Esophagus squamous epithelium (tissue), 5 donors: ENCODE results near the gene PEAK1. TPM values are rescaled to one million over a fixed set of nuclear protein-coding genes. Genes with fewer than 3 reads are reported as not detected.

ENCODE experiments used
- DNase-seq: peaks from one replicate; lab custom pipeline; 2025; lab: John Stamatoyannopoulos, UW
- H3K27ac ChIP-seq, 4 donors: fragments of 200-600 bp; sonication (generic); one replicate each; pipeline ENCODE4 v1.5.1; 2016 to 2019; ENCODE audit warnings: mild to moderate bottlenecking in 1 of 4
- H3K27me3 ChIP-seq, 4 donors: fragments of 200-600 bp; sonication (generic); 1 replicate in 3 of 4; 2 replicates in 1 of 4; pipeline versions ENCODE4 v1.5.1 to v1.6.0; 2017 to 2021; ENCODE audit warnings: antibody characterized with exemption in 1 of 4
- H3K36me3 ChIP-seq, 3 donors: fragments of 200-600 bp; sonication (generic); one replicate each; pipeline ENCODE4 v1.5.1; 2016 to 2019
- H3K4me1 ChIP-seq, 3 donors: fragments of 200-600 bp; sonication (generic); one replicate each; pipeline ENCODE4 v1.5.1; 2017 to 2019
- H3K4me3 ChIP-seq, 4 donors: fragments of 200-600 bp; sonication (generic); 1 replicate in 3 of 4; 2 replicates in 1 of 4; pipeline ENCODE4 v1.5.1; 2016 to 2019; ENCODE audit warnings: mild to moderate bottlenecking in 2 of 4, moderate library complexity in 1 of 4
- H3K9me3 ChIP-seq, 3 donors: fragments of 200-600 bp; sonication (generic); one replicate each; pipeline ENCODE4 v1.5.1; 2016 to 2019
- POLR2A ChIP-seq, 4 donors: fragments of 450-650 bp; IDR thresholded peaks; one replicate each; pipeline ENCODE4 v1.6.1; 2017; ENCODE audit warnings: antibody characterized with exemption in 4 of 4, mild to moderate bottlenecking in 4 of 4, moderate library complexity in 3 of 4
- WGBS, 2 donors: methylation state at CpG; one replicate each; pipeline ENCODE4 v1.1.5; 2018; 5-methylcytosine and 5-hydroxymethylcytosine counted together
- intact Hi-C: fragments of 100-400 bp; cut with DNase I; formaldehyde crosslinking; loops from one replicate; pipeline ENCODE4 v1.15.0; 2022
- total RNA-seq, 4 donors: library from RNA; depleted of rRNA; stranded (reverse); fragments of >200 nt; gene quantifications; one replicate each; pipeline ENCODE4 v1.1.0, GENCODE V29; 2016
- TF ChIP-seq, protein P1 (sequence below), 6 experiments: fragments of 450-650 bp in 4 of 6; fragments of 200-600 bp in 2 of 6; sonication (generic) in 2 of 6; IDR thresholded peaks; one replicate each; pipeline ENCODE4 v1.5.1; 2016 to 2019; ENCODE audit warnings: antibody characterized with exemption in 6 of 6, mild to moderate bottlenecking in 4 of 6, moderate library complexity in 4 of 6
- donor health status: DM: yes; HTN: yes; CAD: no.

The PEAK1 gene
- total RNA-seq, 4 donors from 2014 or later: 8.6 to 47.3 (median 14.0) TPM

GRCh38 chr15:77068633-77069032 is 351.3 kb downstream of the PEAK1 start:
- Histone ChIP-seq H3K4me3 (no peak overlapping the region), H3K36me3 (no peaks in the 10 kb centered on the region), H3K27ac (no peak overlapping the region), H3K27me3 (peaks cover 0 to under 1% (median 0%) of the 10 kb centered on the region in 4 donors), H3K9me3 (no peaks in the 10 kb centered on the region), H3K4me1 (peaks cover 21 to 66% (median 23%) of the 10 kb centered on the region in 3 donors)
- no peak for DNase-seq
- WGBS, 2 donors: 80 to 89% methylated on average over 7 of the region's 7 CpGs
- intact Hi-C loops: no loop called here
- no peak for TF ChIP-seq POLR2A (IDR thresholded peaks at IDR 0.05)
- TF ChIP-seq, protein P1, sequence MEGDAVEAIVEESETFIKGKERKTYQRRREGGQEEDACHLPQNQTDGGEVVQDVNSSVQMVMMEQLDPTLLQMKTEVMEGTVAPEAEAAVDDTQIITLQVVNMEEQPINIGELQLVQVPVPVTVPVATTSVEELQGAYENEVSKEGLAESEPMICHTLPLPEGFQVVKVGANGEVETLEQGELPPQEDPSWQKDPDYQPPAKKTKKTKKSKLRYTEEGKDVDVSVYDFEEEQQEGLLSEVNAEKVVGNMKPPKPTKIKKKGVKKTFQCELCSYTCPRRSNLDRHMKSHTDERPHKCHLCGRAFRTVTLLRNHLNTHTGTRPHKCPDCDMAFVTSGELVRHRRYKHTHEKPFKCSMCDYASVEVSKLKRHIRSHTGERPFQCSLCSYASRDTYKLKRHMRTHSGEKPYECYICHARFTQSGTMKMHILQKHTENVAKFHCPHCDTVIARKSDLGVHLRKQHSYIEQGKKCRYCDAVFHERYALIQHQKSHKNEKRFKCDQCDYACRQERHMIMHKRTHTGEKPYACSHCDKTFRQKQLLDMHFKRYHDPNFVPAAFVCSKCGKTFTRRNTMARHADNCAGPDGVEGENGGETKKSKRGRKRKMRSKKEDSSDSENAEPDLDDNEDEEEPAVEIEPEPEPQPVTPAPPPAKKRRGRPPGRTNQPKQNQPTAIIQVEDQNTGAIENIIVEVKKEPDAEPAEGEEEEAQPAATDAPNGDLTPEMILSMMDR (IDR thresholded peaks at IDR 0.05): no peak

GRCh38 chr15:77067691-77068367 is 352.1 kb downstream of the PEAK1 start:
- intact Hi-C loops: no loop called here
- no peak for DNase-seq
- Histone ChIP-seq H3K4me3 (no peak overlapping the region), H3K36me3 (no peaks in the 10 kb centered on the region), H3K27me3 (no peaks in the 10 kb centered on the region), H3K9me3 (no peaks in the 10 kb centered on the region), H3K4me1 (peaks cover 21 to 70% (median 23%) of the 10 kb centered on the region in 3 donors), H3K27ac (peak overlapping the region; percentile 31 to 64 (median 55))
- WGBS, 2 donors: 53 to 54% methylated on average over 3 of the region's 3 CpGs
- TF ChIP-seq, protein P1 (IDR thresholded peaks at IDR 0.05): no peak
- TF ChIP-seq POLR2A (IDR thresholded peaks at IDR 0.05): no peak

- H3K4me3 ChIP-seq: no peak overlapping the region
- TF ChIP-seq, protein P1 (IDR thresholded peaks at IDR 0.05): no peak
- no peak for TF ChIP-seq POLR2A (IDR thresholded peaks at IDR 0.05)
- no peaks in the 10 kb centered on the region for H3K27me3 ChIP-seq
- intact Hi-C loops: no loop called here
- peaks cover 21 to 73% (median 23%) of the 10 kb centered on the region in 3 donors for H3K4me1 ChIP-seq
- H3K9me3 ChIP-seq: no peaks in the 10 kb centered on the region
- DNase-seq: no peak
- H3K36me3 ChIP-seq: no peaks in the 10 kb centered on the region
- H3K27ac ChIP-seq: peak overlapping the region; percentile 30 to 60 (median 45)
- WGBS, 2 donors: 52 to 56% methylated on average over 3 of the region's 3 CpGs
These were observed 352.8 kb downstream of the PEAK1 start for GRCh38 chr15:77066971-77067690.

DNA sequence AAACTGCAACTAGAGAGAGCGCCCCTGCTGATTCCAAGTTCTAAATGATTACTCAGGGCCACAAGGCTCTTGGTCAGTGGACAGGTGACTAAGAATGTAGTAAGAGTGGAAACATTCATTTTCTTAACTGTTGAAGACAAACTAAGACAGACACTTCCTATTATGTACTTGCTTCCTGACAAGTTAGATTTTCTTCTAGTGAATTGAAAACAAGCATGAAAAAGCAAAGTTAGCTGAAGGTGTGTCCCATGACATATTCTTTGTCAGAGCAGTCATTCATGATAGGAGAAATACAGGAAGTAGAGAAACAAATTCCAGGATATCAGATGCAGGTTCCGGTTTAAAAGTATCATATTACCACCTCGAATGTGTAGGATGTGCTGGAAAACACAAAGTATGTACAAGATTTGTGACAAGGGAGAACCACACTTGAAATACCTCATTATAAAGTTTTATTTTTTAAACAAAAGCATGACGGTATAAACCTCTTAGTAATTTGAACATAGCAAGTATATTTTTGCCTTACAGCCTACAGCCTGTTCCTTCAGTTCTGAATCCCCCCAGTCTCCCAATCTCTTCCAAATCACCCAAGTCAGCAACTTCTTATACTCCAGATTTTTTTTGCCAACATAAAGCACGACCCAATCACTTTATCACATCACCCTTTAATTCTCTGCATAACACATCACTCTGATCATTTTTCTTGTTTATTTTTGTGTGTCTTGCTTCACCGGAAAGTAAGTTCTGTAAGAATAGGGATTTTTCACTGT is 355.2 kb downstream of the PEAK1 start:
- no peak overlapping the region for H3K4me3 ChIP-seq
- peak overlapping the region in 3 of 4 donors; percentile 32 to 64 (median 59) for H3K27ac ChIP-seq
- no peaks in the 10 kb centered on the region for H3K36me3 ChIP-seq
- 51 to 67% methylated on average over 6 of the region's 6 CpGs for WGBS, 2 donors
- TF ChIP-seq, protein P1 (IDR thresholded peaks at IDR 0.05): no peak
- no peak for TF ChIP-seq POLR2A (IDR thresholded peaks at IDR 0.05)
- H3K27me3 ChIP-seq: no peaks in the 10 kb centered on the region
- DNase-seq: no peak
- intact Hi-C loops: no loop called here
- peaks cover 17 to 86% (median 31%) of the 10 kb centered on the region in 3 donors for H3K4me1 ChIP-seq
- no peaks in the 10 kb centered on the region for H3K9me3 ChIP-seq
